Kidney epithelial cell (primary cell): ENCODE results near the gene PARN. TPM values are rescaled to one million over a fixed set of nuclear protein-coding genes. Genes with fewer than 3 reads are reported as not detected.

ENCODE experiments used
- DNase-seq: peaks from one replicate; pipeline ENCODE4 v3.0.0-alpha.2; 2010; ENCODE audit warnings: low read depth
- H3K27me3 ChIP-seq: 2 replicates; pipeline ENCODE4 v1.6.0; 2011; ENCODE audit warnings: low read length; ENCODE audit not compliant: control insufficient read depth, insufficient read depth
- H3K36me3 ChIP-seq: 2 replicates; pipeline ENCODE4 v1.5.1; 2011; ENCODE audit warnings: low read length; ENCODE audit not compliant: control insufficient read depth, insufficient read depth
- H3K4me3 ChIP-seq: 2 replicates; pipeline ENCODE4 v1.5.1; 2011; ENCODE audit warnings: low read depth, mild to moderate bottlenecking, control low read depth, low read length
- total RNA-seq: library from RNA; depleted of rRNA; stranded (reverse); fragments of >200 nt; gene quantifications from 2 replicates; pipeline ENCODE4 v1.2.3, GENCODE V29; 2015
- TF ChIP-seq, protein P1 (sequence below): IDR thresholded peaks from 2 replicates; pipeline ENCODE4 v1.5.1; 2011; ENCODE audit warnings: mild to moderate bottlenecking, moderate library complexity, low read length, control low read depth, inconsistent platforms; ENCODE audit not compliant: insufficient read depth, poor library complexity, severe bottlenecking

Gene PARN
- total RNA-seq, 1 donor from 2014 or later = 28.0 TPM

DNA sequence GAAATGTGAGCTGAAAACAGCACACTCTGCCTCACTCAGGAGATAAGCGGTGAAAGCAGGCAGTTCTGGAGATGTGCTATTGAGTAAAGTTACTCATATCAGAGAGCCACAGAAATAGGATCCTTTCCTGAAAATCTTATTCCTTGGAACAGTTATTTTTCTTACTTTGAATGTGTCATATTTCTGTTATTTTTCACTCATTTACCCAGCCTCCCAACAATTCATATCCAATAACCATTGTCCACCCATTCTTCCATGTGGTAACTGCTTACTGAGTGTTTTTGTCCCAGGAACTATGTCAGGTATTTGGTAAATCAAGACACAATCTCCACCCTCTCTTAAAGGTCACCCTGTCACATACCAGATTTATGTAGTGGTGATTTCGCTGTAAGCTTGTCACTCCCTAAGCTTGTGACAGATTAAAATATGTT lies 144.9 kb downstream of the PARN start:
- TF ChIP-seq, protein P1, sequence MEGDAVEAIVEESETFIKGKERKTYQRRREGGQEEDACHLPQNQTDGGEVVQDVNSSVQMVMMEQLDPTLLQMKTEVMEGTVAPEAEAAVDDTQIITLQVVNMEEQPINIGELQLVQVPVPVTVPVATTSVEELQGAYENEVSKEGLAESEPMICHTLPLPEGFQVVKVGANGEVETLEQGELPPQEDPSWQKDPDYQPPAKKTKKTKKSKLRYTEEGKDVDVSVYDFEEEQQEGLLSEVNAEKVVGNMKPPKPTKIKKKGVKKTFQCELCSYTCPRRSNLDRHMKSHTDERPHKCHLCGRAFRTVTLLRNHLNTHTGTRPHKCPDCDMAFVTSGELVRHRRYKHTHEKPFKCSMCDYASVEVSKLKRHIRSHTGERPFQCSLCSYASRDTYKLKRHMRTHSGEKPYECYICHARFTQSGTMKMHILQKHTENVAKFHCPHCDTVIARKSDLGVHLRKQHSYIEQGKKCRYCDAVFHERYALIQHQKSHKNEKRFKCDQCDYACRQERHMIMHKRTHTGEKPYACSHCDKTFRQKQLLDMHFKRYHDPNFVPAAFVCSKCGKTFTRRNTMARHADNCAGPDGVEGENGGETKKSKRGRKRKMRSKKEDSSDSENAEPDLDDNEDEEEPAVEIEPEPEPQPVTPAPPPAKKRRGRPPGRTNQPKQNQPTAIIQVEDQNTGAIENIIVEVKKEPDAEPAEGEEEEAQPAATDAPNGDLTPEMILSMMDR = no peak
- H3K36me3 ChIP-seq = no peaks in the 10 kb centered on the region
- H3K4me3 ChIP-seq = no peak overlapping the region
- DNase-seq = no peak
- no peaks in the 10 kb centered on the region for H3K27me3 ChIP-seq

DNA sequence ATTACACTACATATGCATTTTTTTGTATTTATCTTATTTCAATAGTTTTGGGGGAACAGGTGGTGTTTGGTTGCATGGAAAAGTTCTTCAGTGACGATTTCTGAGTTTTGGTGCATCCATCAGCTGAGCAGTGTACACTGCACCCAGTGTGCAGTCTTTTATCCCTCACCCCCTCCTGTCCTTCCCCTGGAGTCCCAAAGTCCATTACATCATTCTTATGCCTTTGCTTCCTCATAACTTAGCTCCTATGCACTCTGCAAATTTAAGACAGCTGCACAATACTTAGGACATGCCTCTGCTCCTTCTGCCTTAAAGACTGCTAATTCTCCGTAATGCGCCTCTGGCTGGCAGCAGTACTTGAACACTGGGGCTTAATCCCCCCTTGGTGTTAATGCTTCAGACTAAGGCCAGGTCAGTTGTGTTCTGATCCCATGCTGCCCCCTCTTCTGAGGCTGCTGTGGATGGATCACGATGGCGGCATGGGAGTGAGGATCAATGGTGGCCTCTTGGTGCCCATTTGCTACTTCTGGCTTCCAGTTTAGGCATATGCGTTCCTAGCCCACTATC lies 146.2 kb downstream of the PARN start:
- Histone ChIP-seq H3K4me3 (no peak overlapping the region), H3K27me3 (no peaks in the 10 kb centered on the region), H3K36me3 (no peaks in the 10 kb centered on the region)
- DNase-seq = no peak
- TF ChIP-seq, protein P1 = no peak

DNA sequence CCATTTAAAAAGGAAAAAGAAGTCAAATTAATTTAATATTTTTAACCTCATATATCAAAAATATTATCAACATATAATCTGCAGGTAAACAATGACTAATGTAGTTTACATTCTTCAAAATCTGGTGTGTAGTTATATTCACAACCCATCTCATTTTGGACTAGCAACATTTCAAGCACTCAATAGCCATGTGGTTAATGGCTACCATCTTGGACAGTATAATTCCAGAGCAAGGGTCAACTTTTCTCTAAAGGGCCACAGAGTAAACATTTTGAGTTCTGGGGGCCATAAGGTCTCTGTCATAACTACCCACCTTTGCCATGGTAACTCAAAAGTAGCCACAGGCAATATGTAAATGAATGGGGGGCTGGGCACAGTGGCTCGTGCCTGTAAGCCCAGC lies 153.9 kb downstream of the PARN start:
- no peak for DNase-seq
- H3K36me3 ChIP-seq = no peaks in the 10 kb centered on the region
- TF ChIP-seq, protein P1 = no peak

DNA sequence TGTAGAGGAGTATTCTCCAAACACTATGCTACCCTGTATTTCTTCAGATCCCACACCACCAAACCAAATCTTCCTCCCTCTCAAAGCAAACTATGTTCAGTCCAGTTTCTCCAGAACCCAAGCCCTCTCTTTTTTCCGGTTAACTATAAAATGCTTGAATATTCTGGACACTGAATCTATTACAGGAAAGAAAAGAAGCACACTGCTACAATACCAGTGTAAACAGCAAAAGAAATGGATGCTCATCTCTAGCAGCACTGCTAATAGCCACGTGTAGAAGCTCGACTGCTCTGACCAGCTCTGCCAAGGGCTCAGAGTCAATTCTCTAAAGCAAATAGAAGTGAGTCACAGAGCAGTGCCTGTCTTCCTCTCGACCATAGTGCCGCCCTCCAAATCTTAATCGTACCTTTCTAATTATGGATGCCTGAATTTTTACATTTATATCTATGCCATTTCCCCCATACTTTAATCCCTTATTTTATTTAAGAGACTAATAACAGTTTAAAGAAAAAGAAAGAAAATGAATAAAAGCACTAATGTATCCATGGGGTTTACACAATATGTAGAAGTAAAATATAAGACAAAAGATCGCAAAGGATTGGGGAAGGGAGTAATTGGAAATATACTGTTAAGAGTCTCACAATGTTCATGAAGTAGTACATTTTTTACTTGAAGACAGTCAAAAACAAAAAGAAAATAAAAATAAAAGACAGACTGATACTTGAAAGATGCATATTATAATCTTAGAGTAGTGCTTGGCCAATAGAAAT lies 154.5 kb downstream of the PARN start:
- TF ChIP-seq, protein P1 = no peak
- H3K27me3 ChIP-seq = no peaks in the 10 kb centered on the region
- DNase-seq = no peak
- H3K36me3 ChIP-seq = no peaks in the 10 kb centered on the region
- H3K4me3 ChIP-seq = no peak overlapping the region

More for the DNA sequence above, 153.9 kb downstream of the PARN start:
- Histone ChIP-seq H3K4me3 (no peak overlapping the region), H3K27me3 (no peaks in the 10 kb centered on the region)

DNA sequence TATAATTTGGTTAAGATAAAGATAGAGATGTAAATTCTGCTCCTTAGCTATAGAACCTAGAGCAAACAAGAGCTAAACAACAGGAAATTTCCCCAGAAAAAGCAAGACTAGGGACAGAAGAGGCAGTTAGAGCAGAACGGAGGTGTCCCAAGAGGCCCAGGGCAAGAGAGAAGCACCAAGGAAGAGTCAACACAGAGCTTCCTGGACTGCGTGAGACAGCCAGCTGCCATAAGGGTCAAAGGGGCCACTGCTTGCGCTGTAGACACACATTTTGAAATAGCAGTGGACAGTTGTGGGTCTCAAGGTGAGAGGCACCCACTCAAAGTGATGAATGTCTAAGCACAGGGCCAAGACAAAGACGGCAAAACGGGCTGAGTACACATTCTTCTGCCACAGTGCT lies 156.6 kb downstream of the PARN start:
- H3K36me3 ChIP-seq = no peaks in the 10 kb centered on the region
- TF ChIP-seq, protein P1 = no peak
- H3K27me3 ChIP-seq = no peaks in the 10 kb centered on the region
- DNase-seq = no peak
- H3K4me3 ChIP-seq = no peak overlapping the region
